HCT116 (cell line): ENCODE data around the gene ATF7. TPM values are rescaled to one million over a fixed set of nuclear protein-coding genes. Genes with fewer than 3 reads are reported as not detected.

Source experiments
- ATAC-seq: fragments of 200-7000 bp; cut with Tn5 transposase; 2 replicates; pipeline ENCODE4 v1.9.1; 2020; ENCODE audit warnings: mild to moderate bottlenecking, moderate library complexity
- BruUV-seq: library from RNA; stranded (reverse); fragments of 400-500 nt; replicated peaks from 2 replicates; lab custom pipeline; 2021; lab: Mats Ljungman, UMichigan
- CTCF ChIA-PET: fragments of 300-600 bp; sonication (Branson Sonifier 250); formaldehyde crosslinking; loops from one replicate; lab custom pipeline; 2021; ENCODE audit warnings: antibody characterized with exemption; lab: Charles Lee
- POLR2A ChIA-PET: fragments of 300-600, 350-600 bp; sonication (Branson Sonifier 250); formaldehyde crosslinking; loops from one replicate; lab custom pipeline; 2021; ENCODE audit warnings: antibody characterized with exemption; lab: Charles Lee
- RAD21 ChIA-PET, 2 experiments: fragments of 300-600 bp; sonication (Branson Sonifier 250); formaldehyde crosslinking; loops; one replicate each; lab custom pipeline; 2023; ENCODE audit warnings: low total read pairs in 2 of 2; ENCODE audit not compliant: uncharacterized antibody in 2 of 2, unreplicated experiment in 2 of 2, low non-redundant PET in 1 of 2; lab: Charles Lee
- DNase-seq: peaks from one replicate; pipeline ENCODE4 v3.0.0-alpha.2; 2010; ENCODE audit warnings: low read depth, low spot score
- H2AFZ ChIP-seq: fragments of 200-600 bp; shearing (Covaris generic), sonication (generic); 2 replicates; pipeline ENCODE4 v1.6.1; 2017; ENCODE audit warnings: low read depth, mixed run types, mixed read lengths, antibody characterized with exemption, low read length; ENCODE audit not compliant: poor library complexity, severe bottlenecking
- H3K27ac ChIP-seq: 2 replicates; pipeline ENCODE4 v1.5.1; 2012; ENCODE audit warnings: low read depth, low read length
- H3K27me3 ChIP-seq: fragments of 200-600 bp; sonication (generic); 2 replicates; pipeline ENCODE4 v1.6.1; 2016; ENCODE audit warnings: mixed run types, low read length, mixed read lengths; ENCODE audit not compliant: insufficient read depth
- H3K36me3 ChIP-seq, 2 experiments: fragments of 200-500 bp in 1 of 2; fragments of 200-600 bp in 1 of 2; sonication (Bioruptor generic) in 1 of 2; sonication (generic) in 1 of 2; 2 replicates each; pipeline versions ENCODE4 v1.5.1 to v1.6.1; 2014 to 2016; ENCODE audit warnings: low read length in 2 of 2, inconsistent platforms in 1 of 2, mixed read lengths in 1 of 2, mixed run types in 1 of 2; ENCODE audit not compliant: insufficient read depth in 2 of 2, control insufficient read depth in 1 of 2
- H3K4me1 ChIP-seq, 2 experiments: fragments of 200-600 bp in 1 of 2; sonication (generic) in 1 of 2; 2 replicates each; pipeline versions ENCODE4 v1.5.1 to v1.6.1; 2012 to 2017; ENCODE audit warnings: low read length in 2 of 2, inconsistent platforms in 1 of 2, mild to moderate bottlenecking in 1 of 2, mixed read lengths in 1 of 2, mixed run types in 1 of 2, moderate library complexity in 1 of 2; ENCODE audit not compliant: insufficient read depth in 2 of 2, control insufficient read depth in 1 of 2
- H3K4me2 ChIP-seq: fragments of 200-600 bp; sonication (generic); 2 replicates; pipeline ENCODE4 v1.6.1; 2017; ENCODE audit warnings: mixed run types, low read length, mixed read lengths
- H3K4me3 ChIP-seq, 2 experiments: fragments of 200-600 bp in 1 of 2; sonication (generic) in 1 of 2; replicated peaks in 1 of 2; 2 replicates each; pipeline ENCODE4 v1.5.1; 2011 to 2016; ENCODE audit warnings: low read length in 2 of 2, control low read depth in 1 of 2, low read depth in 1 of 2, mild to moderate bottlenecking in 1 of 2, mixed read lengths in 1 of 2, mixed run types in 1 of 2
- H3K79me2 ChIP-seq: fragments of 200-600 bp; sonication (generic); 2 replicates; pipeline ENCODE4 v1.6.1; 2017; ENCODE audit warnings: mild to moderate bottlenecking, mixed run types, low read length, moderate library complexity, mixed read lengths; ENCODE audit not compliant: insufficient read depth
- H3K9ac ChIP-seq: fragments of 200-600 bp; sonication (generic); 2 replicates; pipeline ENCODE4 v1.6.1; 2016; ENCODE audit warnings: low read length, mixed read lengths
- H3K9me2 ChIP-seq: fragments of 200-600 bp; sonication (generic), shearing (Covaris generic); 2 replicates; pipeline ENCODE4 v1.6.1; 2017; ENCODE audit warnings: mixed run types, mild to moderate bottlenecking, moderate library complexity; ENCODE audit not compliant: insufficient read depth
- H3K9me3 ChIP-seq, 2 experiments: fragments of 200-500 bp in 1 of 2; fragments of 200-600 bp in 1 of 2; sonication (Bioruptor generic) in 1 of 2; sonication (generic) in 1 of 2; 2 replicates each; pipeline ENCODE4 v1.6.1; 2014 to 2017; ENCODE audit warnings: low read length in 2 of 2, mixed read lengths in 2 of 2, inconsistent platforms in 1 of 2, low read depth in 1 of 2, mild to moderate bottlenecking in 1 of 2, mixed run types in 1 of 2, moderate library complexity in 1 of 2; ENCODE audit not compliant: control insufficient read depth in 1 of 2, insufficient read depth in 1 of 2
- H4K20me1 ChIP-seq: fragments of 200-600 bp; sonication (generic), shearing (Covaris generic); 2 replicates; pipeline ENCODE4 v1.6.1; 2017; ENCODE audit warnings: mixed run types, mild to moderate bottlenecking, moderate library complexity; ENCODE audit not compliant: insufficient read depth
- ATF3 ChIP-seq: IDR thresholded peaks from 2 replicates; pipeline ENCODE4 v1.6.1; 2012
- CTCF ChIP-seq, 3 experiments: fragments of 200-600 bp in 1 of 3; sonication (generic) in 1 of 3; IDR thresholded peaks in 2 of 3; conservative IDR thresholded peaks in 1 of 3; 2 replicates each; pipeline ENCODE4 v1.5.1; 2012 to 2017; ENCODE audit warnings: low read depth in 2 of 3, low read length in 2 of 3, antibody characterized with exemption in 1 of 3, borderline replicate concordance in 1 of 3, control low read depth in 1 of 3, mild to moderate bottlenecking in 1 of 3, mixed read lengths in 1 of 3, mixed run types in 1 of 3, moderate library complexity in 1 of 3; ENCODE audit not compliant: insufficient read depth in 1 of 3
- EGR1 ChIP-seq: IDR thresholded peaks from 2 replicates; pipeline ENCODE4 v1.6.1; 2012; ENCODE audit warnings: low read depth
- POLR2AphosphoS5 ChIP-seq: IDR thresholded peaks from 2 replicates; pipeline ENCODE4 v1.6.1; 2011; ENCODE audit warnings: mild to moderate bottlenecking, low read depth, low read length, moderate library complexity
- REST ChIP-seq: IDR thresholded peaks from 2 replicates; pipeline ENCODE4 v1.6.1; 2012; ENCODE audit warnings: low read depth
- SP1 ChIP-seq: IDR thresholded peaks from 2 replicates; pipeline ENCODE4 v1.6.1; 2012; ENCODE audit warnings: low read depth
- SRF ChIP-seq: IDR thresholded peaks from 2 replicates; pipeline ENCODE4 v1.6.1; 2012; ENCODE audit warnings: low read depth
- YY1 ChIP-seq: IDR thresholded peaks from 2 replicates; pipeline ENCODE4 v1.6.1; 2011; ENCODE audit warnings: low read length, low read depth, moderate library complexity, mild to moderate bottlenecking; ENCODE audit not compliant: insufficient replicate concordance; ENCODE audit errors: extremely low read depth
- ZBTB33 ChIP-seq: IDR thresholded peaks from 2 replicates; pipeline ENCODE4 v1.6.1; 2011; ENCODE audit warnings: mild to moderate bottlenecking, low read length, moderate library complexity; ENCODE audit not compliant: insufficient replicate concordance; ENCODE audit errors: extremely low read depth
- ZFX ChIP-seq: fragments of 450-650 bp; IDR thresholded peaks from 2 replicates; pipeline ENCODE4 v1.6.1; 2017
- intact Hi-C: fragments of 100-400 bp; cut with micrococcal nuclease; formaldehyde crosslinking; loops from 2 replicates; pipeline ENCODE4 v1.10.0; 2022
- total RNA-seq: library from RNA; stranded (reverse); gene quantifications from one replicate; pipeline ENCODE4 v1.2.1, GENCODE V29; 2021; ENCODE audit not compliant: unreplicated experiment

ATF7 gene
- total RNA-seq, 1 experiment from 2014 or later = 24.0 TPM

GRCh38 chr12:53603196-53603595 lies 23.0 kb downstream of the ATF7 start:
- no peak overlapping the region for H3K4me3 ChIP-seq
- H3K79me2 ChIP-seq = peaks cover 10% of the 10 kb centered on the region
- ChIA-PET CTCF (interaction anchor here (1.1 kb wide), 1 partner anchor 11 kb away, joined by 3 read pairs; no protein-coding TSS in a partner anchor), RAD21 (no interaction called here), POLR2A (no interaction called here)
- H4K20me1 ChIP-seq = peaks cover 3% of the 10 kb centered on the region; the same call in 1 of the 2 replicates
- intact Hi-C loops = no loop called here
- no peak overlapping the region for H3K9ac ChIP-seq
- ATAC-seq (no peak), DNase-seq (no peak)
- H3K9me3 ChIP-seq = no peaks in the 10 kb centered on the region
- no peaks in the 10 kb centered on the region for H3K27me3 ChIP-seq
- TF ChIP-seq ATF3 = no peak
- no peak for TF ChIP-seq EGR1
- TF ChIP-seq CTCF (IDR thresholded peaks at IDR 0.05 in 2 of 3, conservative IDR thresholded peaks at IDR 0.05 in 1 of 3; ENCODE audit: borderline replicate concordance in 1 of 3, insufficient read depth in 1 of 3, low read depth in 2 of 3, low read length in 2 of 3) = no peak
- no peak for TF ChIP-seq ZBTB33
- no peak for TF ChIP-seq POLR2AphosphoS5
- no peak for TF ChIP-seq ZFX
- no peak for TF ChIP-seq REST
- TF ChIP-seq YY1 = no peak
- TF ChIP-seq SP1 = no peak
- TF ChIP-seq SRF = no peak
- H3K4me2 ChIP-seq = no peak overlapping the region
- H3K9me2 ChIP-seq = no peaks in the 10 kb centered on the region
- H3K27ac ChIP-seq = no peak overlapping the region
- no peaks in the 10 kb centered on the region for H3K36me3 ChIP-seq
- no TSS peak for BruUV-seq
- no peaks in the 10 kb centered on the region for H3K4me1 ChIP-seq
- H2AFZ ChIP-seq = no peak overlapping the region
